Right lobe of liver (tissue), 4 donors: ENCODE data around the gene ACSF2.

ENCODE experiments used
- CTCF ChIP-seq, 4 donors: fragments of 200-600 bp in 3 of 4; fragments of 450-650 bp in 1 of 4; IDR thresholded peaks; one replicate each; pipeline versions ENCODE4 v1.5.1 to v1.8.0; 2016 to 2022; ENCODE audit warnings: antibody characterized with exemption in 4 of 4, mild to moderate bottlenecking in 2 of 4
- POLR2A ChIP-seq: fragments of 450-650 bp; IDR thresholded peaks from one replicate; pipeline ENCODE4 v1.6.1; 2017; ENCODE audit warnings: antibody characterized with exemption, mild to moderate bottlenecking
- donor health status: DM: no; HTN: no; CAD: no.
- donor health status: DM: no; HTN: no; CAD: no.
- donor health status: DM: no; HTN: yes; CAD: no.

GRCh38 chr17:50381260-50381815, 44.7 kb upstream of the ACSF2 start:
- TF ChIP-seq POLR2A (no peak), CTCF (IDR thresholded peaks at IDR 0.05) (no peak)
